ENCODE data around the gene CHCHD3. TPM values are rescaled to one million over a fixed set of nuclear protein-coding genes. Genes with fewer than 3 reads are reported as not detected.

CHCHD3 gene
- total RNA-seq, 2 donors from 2014 or later = 88.3 to 154 TPM

DNA sequence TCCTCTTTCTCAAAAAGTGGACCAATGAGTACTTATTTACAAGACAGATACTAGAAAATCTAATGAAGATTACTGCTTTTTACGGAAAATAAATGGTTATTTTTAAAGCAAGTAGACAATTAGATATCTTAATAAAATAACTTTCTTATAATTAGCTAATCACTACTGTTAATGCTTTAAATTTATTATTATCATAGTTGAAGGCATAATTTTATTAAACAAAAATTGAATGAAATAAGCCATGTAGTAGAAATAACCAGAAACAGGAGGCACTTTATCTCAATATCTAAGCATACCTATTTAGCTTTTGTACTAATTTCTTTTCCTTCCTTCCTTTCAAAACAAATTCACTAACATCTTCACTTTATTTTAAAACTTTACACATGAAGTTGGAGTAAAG, 134.9 kb downstream of the CHCHD3 start:
- Histone ChIP-seq H3K36me3 (no peaks in the 10 kb centered on the region), H3K27ac (no peak overlapping the region), H3K4me1 (no peaks in the 10 kb centered on the region), H3K9me3 (no peaks in the 10 kb centered on the region), H3K27me3 (no peaks in the 10 kb centered on the region), H3K4me3 (no peak overlapping the region)
- TF ChIP-seq CTCF (IDR thresholded peaks at IDR 0.05) = no peak
- no peak for DNase-seq (ENCODE audit: low spot score)

DNA sequence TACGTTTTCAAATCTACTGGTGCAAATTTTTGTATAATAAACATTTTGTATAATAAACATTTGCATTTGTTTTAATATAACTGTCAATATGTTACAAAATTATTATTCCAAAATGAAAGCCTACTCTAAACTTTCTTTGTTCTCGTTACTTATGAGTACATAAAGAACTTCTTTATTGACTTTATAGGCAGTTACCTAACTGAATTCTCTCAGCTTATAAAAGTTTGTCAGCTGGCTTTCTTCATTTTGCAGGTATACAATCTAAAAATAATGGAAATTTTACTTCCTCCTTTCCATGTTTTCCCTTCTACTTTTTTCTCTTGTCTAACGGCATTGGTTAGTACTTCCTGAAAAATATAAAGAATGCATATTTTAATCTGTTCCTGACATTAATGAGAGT, 137.1 kb downstream of the CHCHD3 start:
- DNase-seq (ENCODE audit: low spot score) = no peak
- no peaks in the 10 kb centered on the region for H3K4me1 ChIP-seq
- no peak overlapping the region for H3K27ac ChIP-seq
- H3K9me3 ChIP-seq = no peaks in the 10 kb centered on the region
- H3K4me3 ChIP-seq = no peak overlapping the region
- no peak for TF ChIP-seq CTCF (IDR thresholded peaks at IDR 0.05)
- H3K36me3 ChIP-seq = no peaks in the 10 kb centered on the region
- no peaks in the 10 kb centered on the region for H3K27me3 ChIP-seq

GRCh38 chr7:132943645-132944044, 138.2 kb downstream of the CHCHD3 start:
- Histone ChIP-seq H3K9me3 (no peaks in the 10 kb centered on the region), H3K36me3 (no peaks in the 10 kb centered on the region), H3K27ac (no peak overlapping the region), H3K4me1 (no peaks in the 10 kb centered on the region), H3K4me3 (no peak overlapping the region), H3K27me3 (no peaks in the 10 kb centered on the region)
- no peak for DNase-seq (ENCODE audit: low spot score)
- TF ChIP-seq CTCF (IDR thresholded peaks at IDR 0.05) = no peak

GRCh38 chr7:132942701-132943100, 139.2 kb downstream of the CHCHD3 start:
- no peak overlapping the region for H3K4me3 ChIP-seq
- no peak for DNase-seq (ENCODE audit: low spot score)
- no peak overlapping the region for H3K27ac ChIP-seq
- TF ChIP-seq CTCF (IDR thresholded peaks at IDR 0.05) = no peak
- no peaks in the 10 kb centered on the region for H3K9me3 ChIP-seq
- H3K27me3 ChIP-seq = no peaks in the 10 kb centered on the region
- H3K4me1 ChIP-seq = no peaks in the 10 kb centered on the region
- no peaks in the 10 kb centered on the region for H3K36me3 ChIP-seq

DNA sequence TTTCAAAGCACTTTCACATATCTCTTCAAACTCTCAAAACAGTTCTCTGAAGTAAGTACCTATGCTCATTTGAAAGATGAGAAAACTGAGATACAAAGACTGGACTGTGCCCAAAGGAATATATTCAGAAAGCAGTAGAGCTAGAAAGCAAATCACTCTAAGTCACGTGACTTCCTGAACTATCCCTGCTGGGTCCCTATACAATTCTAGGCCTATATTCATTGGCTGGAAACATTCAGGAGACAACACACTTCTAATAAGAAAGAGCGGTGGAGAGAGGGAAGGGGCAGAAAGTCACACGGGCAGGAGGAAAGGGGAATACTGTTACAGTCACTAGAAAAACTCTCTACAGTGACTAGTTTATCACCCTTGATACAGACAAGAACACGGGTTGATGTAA, 140.0 kb downstream of the CHCHD3 start:
- TF ChIP-seq CTCF (IDR thresholded peaks at IDR 0.05) = no peak
- no peaks in the 10 kb centered on the region for H3K27me3 ChIP-seq

GRCh38 chr7:132941428-132941827, 140.5 kb downstream of the CHCHD3 start:
- no peaks in the 10 kb centered on the region for H3K9me3 ChIP-seq
- H3K4me3 ChIP-seq = no peak overlapping the region
- no peaks in the 10 kb centered on the region for H3K4me1 ChIP-seq
- no peak for TF ChIP-seq CTCF (IDR thresholded peaks at IDR 0.05)
- H3K27me3 ChIP-seq = no peaks in the 10 kb centered on the region
- H3K36me3 ChIP-seq = no peaks in the 10 kb centered on the region
- DNase-seq (ENCODE audit: low spot score) = no peak
- no peak overlapping the region for H3K27ac ChIP-seq

More for the DNA sequence above, 140.0 kb downstream of the CHCHD3 start:
- H3K4me3 ChIP-seq = no peak overlapping the region
- no peaks in the 10 kb centered on the region for H3K4me1 ChIP-seq
- H3K27ac ChIP-seq = no peak overlapping the region
- no peaks in the 10 kb centered on the region for H3K36me3 ChIP-seq
- H3K9me3 ChIP-seq = no peaks in the 10 kb centered on the region
- DNase-seq (ENCODE audit: low spot score) = no peak
